Measurements from ENCODE around the gene TEX264.

The TEX264 gene

GRCh38 chr3:51678641-51679040, 7.6 kb downstream of the TEX264 start:
- Histone ChIP-seq H3K4me2 (ENCODE audit: insufficient read depth, low read length) (no peak overlapping the region), H3K4me1 (ENCODE audit: insufficient read depth, low read length) (peaks cover 33% of the 10 kb centered on the region), H4K20me1 (ENCODE audit: insufficient read depth, low read length) (peaks cover 85% of the 10 kb centered on the region), H3K9me3 (ENCODE audit: insufficient read depth, low read length, severe bottlenecking) (no peaks in the 10 kb centered on the region), H3K9ac (ENCODE audit: low read depth, low read length) (no peak overlapping the region), H3K4me3 (ENCODE audit: low read depth in 1 of 2, low read length in 2 of 2) (no peak overlapping the region), H3K27me3 (ENCODE audit: insufficient read depth, low read length, poor library complexity) (no peaks in the 10 kb centered on the region), H3K27ac (ENCODE audit: low read length) (no peak overlapping the region), H3K36me3 (ENCODE audit: insufficient read depth, low read length) (peaks cover 92% of the 10 kb centered on the region), H2AFZ (ENCODE audit: low read depth, low read length) (no peak overlapping the region), H3K79me2 (ENCODE audit: insufficient read depth, low read length) (peaks cover 61% of the 10 kb centered on the region)
- TF ChIP-seq EZH2 (IDR thresholded peaks at IDR 0.05; ENCODE audit: borderline replicate concordance, low read depth, low read length, severe bottlenecking): no peak
- TF ChIP-seq, protein P1, sequence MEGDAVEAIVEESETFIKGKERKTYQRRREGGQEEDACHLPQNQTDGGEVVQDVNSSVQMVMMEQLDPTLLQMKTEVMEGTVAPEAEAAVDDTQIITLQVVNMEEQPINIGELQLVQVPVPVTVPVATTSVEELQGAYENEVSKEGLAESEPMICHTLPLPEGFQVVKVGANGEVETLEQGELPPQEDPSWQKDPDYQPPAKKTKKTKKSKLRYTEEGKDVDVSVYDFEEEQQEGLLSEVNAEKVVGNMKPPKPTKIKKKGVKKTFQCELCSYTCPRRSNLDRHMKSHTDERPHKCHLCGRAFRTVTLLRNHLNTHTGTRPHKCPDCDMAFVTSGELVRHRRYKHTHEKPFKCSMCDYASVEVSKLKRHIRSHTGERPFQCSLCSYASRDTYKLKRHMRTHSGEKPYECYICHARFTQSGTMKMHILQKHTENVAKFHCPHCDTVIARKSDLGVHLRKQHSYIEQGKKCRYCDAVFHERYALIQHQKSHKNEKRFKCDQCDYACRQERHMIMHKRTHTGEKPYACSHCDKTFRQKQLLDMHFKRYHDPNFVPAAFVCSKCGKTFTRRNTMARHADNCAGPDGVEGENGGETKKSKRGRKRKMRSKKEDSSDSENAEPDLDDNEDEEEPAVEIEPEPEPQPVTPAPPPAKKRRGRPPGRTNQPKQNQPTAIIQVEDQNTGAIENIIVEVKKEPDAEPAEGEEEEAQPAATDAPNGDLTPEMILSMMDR (IDR thresholded peaks at IDR 0.05; ENCODE audit: borderline replicate concordance, extremely low read depth, low read length, poor library complexity, severe bottlenecking): no peak
- DNase-seq (no peak), ATAC-seq (ENCODE audit: insufficient read depth, low read depth) (no peak)

DNA sequence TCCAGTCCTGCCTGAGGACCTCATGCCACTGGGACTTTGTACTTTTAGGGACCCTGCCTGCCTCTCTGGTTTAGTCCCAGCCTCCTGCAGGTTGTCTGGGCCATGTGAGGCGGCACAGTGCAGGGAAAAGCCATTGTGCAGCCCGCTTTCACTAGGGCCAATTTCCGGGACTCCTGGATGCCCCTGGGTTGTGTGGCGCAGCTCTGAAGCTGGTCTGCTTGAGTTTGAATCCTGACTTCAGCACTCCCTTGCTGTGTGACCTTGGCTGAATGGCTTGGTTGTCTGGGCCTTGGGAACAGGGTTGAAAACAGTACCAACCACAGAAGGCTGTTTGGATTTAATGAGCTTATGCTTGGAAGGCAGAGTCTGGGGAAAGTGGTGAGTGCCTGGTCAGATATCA, 8.3 kb downstream of the TEX264 start:
- H3K27ac ChIP-seq (ENCODE audit: low read length): no peak overlapping the region
- H3K9ac ChIP-seq (ENCODE audit: low read depth, low read length): no peak overlapping the region
- no peak overlapping the region for H3K4me3 ChIP-seq (ENCODE audit: low read depth in 1 of 2, low read length in 2 of 2)
- DNase-seq: no peak
- H3K4me2 ChIP-seq (ENCODE audit: insufficient read depth, low read length): no peak overlapping the region
- peaks cover 27% of the 10 kb centered on the region for H3K4me1 ChIP-seq (ENCODE audit: insufficient read depth, low read length)
- no peaks in the 10 kb centered on the region for H3K27me3 ChIP-seq (ENCODE audit: insufficient read depth, low read length, poor library complexity)
- no peak overlapping the region for H2AFZ ChIP-seq (ENCODE audit: low read depth, low read length)
- H3K79me2 ChIP-seq (ENCODE audit: insufficient read depth, low read length): peaks cover 56% of the 10 kb centered on the region
- no peak for ATAC-seq (ENCODE audit: insufficient read depth, low read depth)
- no peaks in the 10 kb centered on the region for H3K9me3 ChIP-seq (ENCODE audit: insufficient read depth, low read length, severe bottlenecking)
- TF ChIP-seq, protein P1 (IDR thresholded peaks at IDR 0.05; ENCODE audit: borderline replicate concordance, extremely low read depth, low read length, poor library complexity, severe bottlenecking): no peak
- no peak for TF ChIP-seq EZH2 (IDR thresholded peaks at IDR 0.05; ENCODE audit: borderline replicate concordance, low read depth, low read length, severe bottlenecking)
- H3K36me3 ChIP-seq (ENCODE audit: insufficient read depth, low read length): peaks cover 94% of the 10 kb centered on the region
- peaks cover 83% of the 10 kb centered on the region for H4K20me1 ChIP-seq (ENCODE audit: insufficient read depth, low read length)

DNA sequence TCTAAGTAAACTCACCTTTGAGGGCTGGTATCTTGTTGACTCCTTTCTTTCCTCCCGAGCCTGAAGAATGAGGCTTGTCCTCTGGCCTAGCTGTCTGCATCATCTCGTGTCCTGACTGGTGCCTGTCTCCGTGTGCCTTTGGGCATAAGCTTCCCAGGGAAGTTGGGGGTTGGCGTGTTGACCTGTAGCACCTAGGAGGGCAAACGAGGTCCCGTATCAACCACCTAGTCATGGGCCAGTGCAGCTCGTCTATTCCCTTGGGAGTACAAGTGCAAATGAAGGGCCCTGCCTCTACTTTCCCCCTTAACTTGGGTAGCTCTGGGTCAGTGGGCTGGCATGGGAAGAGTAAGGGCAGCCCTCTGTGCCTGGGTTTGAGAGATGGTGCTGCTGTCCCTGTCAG, 8.7 kb downstream of the TEX264 start:
- Histone ChIP-seq H3K27me3 (ENCODE audit: insufficient read depth, low read length, poor library complexity) (no peaks in the 10 kb centered on the region), H3K27ac (ENCODE audit: low read length) (no peak overlapping the region), H3K4me3 (ENCODE audit: low read depth in 1 of 2, low read length in 2 of 2) (no peak overlapping the region), H3K4me2 (ENCODE audit: insufficient read depth, low read length) (no peak overlapping the region), H3K4me1 (ENCODE audit: insufficient read depth, low read length) (peaks cover 25% of the 10 kb centered on the region), H3K9me3 (ENCODE audit: insufficient read depth, low read length, severe bottlenecking) (no peaks in the 10 kb centered on the region), H2AFZ (ENCODE audit: low read depth, low read length) (no peak overlapping the region), H4K20me1 (ENCODE audit: insufficient read depth, low read length) (peaks cover 85% of the 10 kb centered on the region), H3K9ac (ENCODE audit: low read depth, low read length) (no peak overlapping the region), H3K36me3 (ENCODE audit: insufficient read depth, low read length) (peaks cover 95% of the 10 kb centered on the region), H3K79me2 (ENCODE audit: insufficient read depth, low read length) (peaks cover 56% of the 10 kb centered on the region)
- no peak for TF ChIP-seq EZH2 (IDR thresholded peaks at IDR 0.05; ENCODE audit: borderline replicate concordance, low read depth, low read length, severe bottlenecking)
- TF ChIP-seq, protein P1 (IDR thresholded peaks at IDR 0.05; ENCODE audit: borderline replicate concordance, extremely low read depth, low read length, poor library complexity, severe bottlenecking): no peak
- DNase-seq (no peak), ATAC-seq (ENCODE audit: insufficient read depth, low read depth) (no peak)

GRCh38 chr3:51680196-51680595, 9.1 kb downstream of the TEX264 start:
- Histone ChIP-seq H3K27me3 (ENCODE audit: insufficient read depth, low read length, poor library complexity) (no peaks in the 10 kb centered on the region), H3K79me2 (ENCODE audit: insufficient read depth, low read length) (peaks cover 54% of the 10 kb centered on the region), H3K4me1 (ENCODE audit: insufficient read depth, low read length) (peaks cover 23% of the 10 kb centered on the region), H3K4me3 (ENCODE audit: low read depth in 1 of 2, low read length in 2 of 2) (no peak overlapping the region), H3K9ac (ENCODE audit: low read depth, low read length) (no peak overlapping the region), H2AFZ (ENCODE audit: low read depth, low read length) (no peak overlapping the region), H3K9me3 (ENCODE audit: insufficient read depth, low read length, severe bottlenecking) (no peaks in the 10 kb centered on the region), H3K36me3 (ENCODE audit: insufficient read depth, low read length) (peaks cover 95% of the 10 kb centered on the region), H4K20me1 (ENCODE audit: insufficient read depth, low read length) (peaks cover 81% of the 10 kb centered on the region), H3K27ac (ENCODE audit: low read length) (peak overlapping the region; percentile 67; the same call in 1 of the 2 replicates), H3K4me2 (ENCODE audit: insufficient read depth, low read length) (no peak overlapping the region)
- ATAC-seq (ENCODE audit: insufficient read depth, low read depth): no peak
- DNase-seq: no peak
- no peak for TF ChIP-seq EZH2 (IDR thresholded peaks at IDR 0.05; ENCODE audit: borderline replicate concordance, low read depth, low read length, severe bottlenecking)
- TF ChIP-seq, protein P1 (IDR thresholded peaks at IDR 0.05; ENCODE audit: borderline replicate concordance, extremely low read depth, low read length, poor library complexity, severe bottlenecking): no peak
